HL-60 (cell line): ENCODE measurements around the gene TMEM233.
A peak's percentile ranks its signal among the peaks of the same experiment; 100 is the strongest.

Experiments used
- DNase-seq, 2 experiments: peaks; one replicate each; pipeline ENCODE4 v3.0.0-alpha.2; 2010 to 2020; ENCODE audit warnings: low read depth in 1 of 2, low spot score in 1 of 2
- H3K27ac ChIP-seq: fragments of 250-450 bp; sonication (Bioruptor Pico); replicated peaks from 2 replicates; pipeline ENCODE4 v1.5.1; 2020; ENCODE audit warnings: mild to moderate bottlenecking, moderate library complexity
- H3K27me3 ChIP-seq: fragments of 250-450 bp; sonication (Bioruptor Pico); 2 replicates; pipeline ENCODE4 v1.5.1; 2021; ENCODE audit warnings: mild to moderate bottlenecking, moderate library complexity; ENCODE audit not compliant: insufficient read depth, poor library complexity, severe bottlenecking
- H3K4me3 ChIP-seq: replicated peaks from 2 replicates; pipeline ENCODE4 v1.5.1; 2011; ENCODE audit warnings: mild to moderate bottlenecking, control low read depth, low read length; ENCODE audit not compliant: insufficient read depth
- GABPA ChIP-seq: IDR thresholded peaks from 2 replicates; pipeline ENCODE4 v1.6.1; 2012; ENCODE audit warnings: low read depth
- POLR2AphosphoS5 ChIP-seq: IDR thresholded peaks from 2 replicates; pipeline ENCODE4 v1.6.1; 2012; ENCODE audit warnings: low read depth
- SPI1 ChIP-seq: IDR thresholded peaks from 2 replicates; pipeline ENCODE4 v1.6.1; 2012; ENCODE audit warnings: low read depth, mild to moderate bottlenecking, borderline replicate concordance
- TF ChIP-seq, protein P1 (sequence below): IDR thresholded peaks from 2 replicates; pipeline ENCODE4 v1.6.1; 2012; ENCODE audit warnings: low read depth; ENCODE audit not compliant: insufficient replicate concordance
- TF ChIP-seq, protein P2 (sequence below): IDR thresholded peaks from one replicate; pipeline ENCODE4 v1.5.1; 2011; ENCODE audit warnings: low read length, control low read depth, inconsistent platforms; ENCODE audit not compliant: insufficient read depth

Gene TMEM233

DNA sequence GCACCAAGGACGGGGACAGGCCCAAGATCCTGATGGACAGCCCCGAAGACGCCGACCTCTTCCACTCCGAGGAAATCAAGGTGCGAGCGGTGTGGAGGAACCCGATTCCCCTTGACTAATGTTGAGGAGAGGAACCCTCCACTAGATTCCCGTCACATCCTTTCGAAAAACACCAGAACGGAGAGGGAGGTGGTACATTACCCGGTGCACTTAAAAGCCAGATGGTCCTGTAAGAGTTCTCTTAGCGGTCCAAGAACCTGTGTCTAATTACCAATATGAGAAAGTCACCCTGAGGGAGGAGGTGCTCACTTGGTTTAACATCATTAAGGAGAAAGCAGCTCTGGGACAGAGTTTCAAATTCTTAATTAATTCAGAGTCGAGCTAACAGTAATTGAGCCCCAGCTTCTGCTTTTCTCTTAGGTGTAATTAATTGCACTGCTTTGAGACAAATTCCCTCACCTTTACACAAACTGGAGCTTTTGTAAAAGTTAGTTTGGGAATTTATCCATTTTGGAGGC, 74.8 kb downstream of the TMEM233 start:
- peak in 1 of 2 experiments; percentile 19 for DNase-seq
- TF ChIP-seq GABPA (no peak), SPI1 (no peak), POLR2AphosphoS5 (no peak)
- TF ChIP-seq, protein P1, sequence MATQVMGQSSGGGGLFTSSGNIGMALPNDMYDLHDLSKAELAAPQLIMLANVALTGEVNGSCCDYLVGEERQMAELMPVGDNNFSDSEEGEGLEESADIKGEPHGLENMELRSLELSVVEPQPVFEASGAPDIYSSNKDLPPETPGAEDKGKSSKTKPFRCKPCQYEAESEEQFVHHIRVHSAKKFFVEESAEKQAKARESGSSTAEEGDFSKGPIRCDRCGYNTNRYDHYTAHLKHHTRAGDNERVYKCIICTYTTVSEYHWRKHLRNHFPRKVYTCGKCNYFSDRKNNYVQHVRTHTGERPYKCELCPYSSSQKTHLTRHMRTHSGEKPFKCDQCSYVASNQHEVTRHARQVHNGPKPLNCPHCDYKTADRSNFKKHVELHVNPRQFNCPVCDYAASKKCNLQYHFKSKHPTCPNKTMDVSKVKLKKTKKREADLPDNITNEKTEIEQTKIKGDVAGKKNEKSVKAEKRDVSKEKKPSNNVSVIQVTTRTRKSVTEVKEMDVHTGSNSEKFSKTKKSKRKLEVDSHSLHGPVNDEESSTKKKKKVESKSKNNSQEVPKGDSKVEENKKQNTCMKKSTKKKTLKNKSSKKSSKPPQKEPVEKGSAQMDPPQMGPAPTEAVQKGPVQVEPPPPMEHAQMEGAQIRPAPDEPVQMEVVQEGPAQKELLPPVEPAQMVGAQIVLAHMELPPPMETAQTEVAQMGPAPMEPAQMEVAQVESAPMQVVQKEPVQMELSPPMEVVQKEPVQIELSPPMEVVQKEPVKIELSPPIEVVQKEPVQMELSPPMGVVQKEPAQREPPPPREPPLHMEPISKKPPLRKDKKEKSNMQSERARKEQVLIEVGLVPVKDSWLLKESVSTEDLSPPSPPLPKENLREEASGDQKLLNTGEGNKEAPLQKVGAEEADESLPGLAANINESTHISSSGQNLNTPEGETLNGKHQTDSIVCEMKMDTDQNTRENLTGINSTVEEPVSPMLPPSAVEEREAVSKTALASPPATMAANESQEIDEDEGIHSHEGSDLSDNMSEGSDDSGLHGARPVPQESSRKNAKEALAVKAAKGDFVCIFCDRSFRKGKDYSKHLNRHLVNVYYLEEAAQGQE: no peak
- TF ChIP-seq, protein P2, sequence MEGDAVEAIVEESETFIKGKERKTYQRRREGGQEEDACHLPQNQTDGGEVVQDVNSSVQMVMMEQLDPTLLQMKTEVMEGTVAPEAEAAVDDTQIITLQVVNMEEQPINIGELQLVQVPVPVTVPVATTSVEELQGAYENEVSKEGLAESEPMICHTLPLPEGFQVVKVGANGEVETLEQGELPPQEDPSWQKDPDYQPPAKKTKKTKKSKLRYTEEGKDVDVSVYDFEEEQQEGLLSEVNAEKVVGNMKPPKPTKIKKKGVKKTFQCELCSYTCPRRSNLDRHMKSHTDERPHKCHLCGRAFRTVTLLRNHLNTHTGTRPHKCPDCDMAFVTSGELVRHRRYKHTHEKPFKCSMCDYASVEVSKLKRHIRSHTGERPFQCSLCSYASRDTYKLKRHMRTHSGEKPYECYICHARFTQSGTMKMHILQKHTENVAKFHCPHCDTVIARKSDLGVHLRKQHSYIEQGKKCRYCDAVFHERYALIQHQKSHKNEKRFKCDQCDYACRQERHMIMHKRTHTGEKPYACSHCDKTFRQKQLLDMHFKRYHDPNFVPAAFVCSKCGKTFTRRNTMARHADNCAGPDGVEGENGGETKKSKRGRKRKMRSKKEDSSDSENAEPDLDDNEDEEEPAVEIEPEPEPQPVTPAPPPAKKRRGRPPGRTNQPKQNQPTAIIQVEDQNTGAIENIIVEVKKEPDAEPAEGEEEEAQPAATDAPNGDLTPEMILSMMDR: no peak
- Histone ChIP-seq H3K27ac (peak overlapping the region; percentile 90), H3K27me3 (no peaks in the 10 kb centered on the region), H3K4me3 (peak overlapping the region; percentile 98)

DNA sequence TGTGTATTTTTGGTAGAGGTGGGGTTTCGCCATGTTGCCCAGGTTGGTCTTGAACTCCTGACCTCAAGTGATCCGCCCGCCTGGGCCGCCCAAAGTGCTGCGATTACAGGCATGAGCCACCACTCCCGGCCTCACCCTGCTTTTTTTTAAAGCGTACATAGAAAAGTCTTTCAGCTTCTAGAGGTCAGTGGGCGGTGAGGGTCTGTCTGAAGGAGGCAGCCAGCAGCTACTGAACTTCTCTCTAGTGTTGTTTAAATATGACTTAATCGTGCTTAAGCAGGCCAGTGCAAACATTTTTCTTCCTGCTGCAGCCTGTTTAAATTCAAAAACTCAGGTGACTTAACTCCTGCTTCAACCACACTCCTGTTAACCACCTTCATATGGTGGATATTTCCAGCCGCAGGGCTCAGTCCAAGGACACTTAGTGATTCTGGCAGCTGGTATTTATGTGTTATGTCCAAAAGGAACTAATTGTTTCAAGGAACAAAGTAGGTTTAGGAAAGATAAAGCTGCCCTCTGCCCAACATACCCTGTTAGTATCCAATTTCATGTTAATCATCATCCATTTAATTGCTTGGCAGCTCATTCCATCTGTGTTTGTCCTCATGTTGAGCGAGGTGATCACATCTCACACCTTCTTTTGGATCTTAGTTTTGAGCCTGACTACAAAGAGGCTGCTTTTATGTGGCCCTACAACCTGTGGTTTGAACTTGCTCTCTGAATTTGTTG, 76.3 kb downstream of the TMEM233 start:
- TF ChIP-seq POLR2AphosphoS5: no peak
- TF ChIP-seq, protein P2: no peak
- TF ChIP-seq SPI1: no peak
- TF ChIP-seq GABPA: no peak
- TF ChIP-seq, protein P1: no peak
- no peak for DNase-seq
- Histone ChIP-seq H3K4me3 (no peak overlapping the region), H3K27me3 (no peaks in the 10 kb centered on the region), H3K27ac (no peak overlapping the region)

DNA sequence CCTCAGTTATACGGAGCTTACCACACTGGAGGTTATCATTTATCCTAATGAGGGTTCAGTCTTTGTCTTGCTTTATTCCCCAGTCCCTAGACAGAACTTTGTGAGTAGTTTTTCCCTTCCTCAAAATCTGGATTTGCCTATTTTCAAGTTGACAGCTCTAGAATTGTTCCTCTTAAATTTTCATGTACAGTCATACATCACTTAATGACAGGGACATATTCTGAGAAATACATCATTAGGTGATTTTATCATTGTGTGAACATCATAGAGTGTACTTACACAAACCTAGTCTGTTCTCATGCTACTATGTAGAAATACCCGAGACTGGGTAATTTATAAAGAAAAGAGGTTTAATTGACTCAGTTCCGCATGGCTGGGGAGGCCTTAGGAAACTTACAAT, 77.5 kb downstream of the TMEM233 start:
- TF ChIP-seq POLR2AphosphoS5 (no peak), SPI1 (no peak), GABPA (no peak)
- TF ChIP-seq, protein P1: no peak
- TF ChIP-seq, protein P2: no peak
- H3K27me3 ChIP-seq: no peaks in the 10 kb centered on the region
- H3K4me3 ChIP-seq: no peak overlapping the region
- no peak for DNase-seq
- no peak overlapping the region for H3K27ac ChIP-seq
